ENCODE data around the gene SETBP1.

DNA sequence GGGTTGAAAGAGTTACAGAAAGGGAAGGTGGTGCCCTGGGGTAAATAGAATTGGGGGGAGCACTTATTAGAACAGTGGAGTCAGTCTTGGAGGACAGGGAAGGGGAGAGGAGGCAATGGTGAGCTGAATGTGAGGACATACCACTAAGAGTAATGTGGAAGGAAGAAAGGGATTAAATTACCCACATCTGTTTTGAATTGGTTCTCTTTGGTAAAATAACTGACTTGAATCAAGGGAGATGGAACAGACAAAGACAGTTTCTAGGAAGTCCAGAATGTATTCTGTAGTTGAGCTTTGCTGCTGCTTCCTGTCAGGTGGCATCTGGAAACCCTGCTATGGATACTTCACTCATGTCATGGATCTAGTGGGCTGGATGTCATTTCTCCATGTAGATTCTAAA is 6.7 kb downstream of the SETBP1 start:
- TF ChIP-seq POLR2A (IDR thresholded peaks at IDR 0.05; ENCODE audit: low read depth, low read length) (no peak), POLR2AphosphoS5 (IDR thresholded peaks at IDR 0.05; ENCODE audit: low read depth, low read length) (no peak), TAF1 (IDR thresholded peaks at IDR 0.05; ENCODE audit: borderline replicate concordance, low read depth, low read length) (no peak)
